ENCODE measurements around the gene NBDY. TPM values are rescaled to one million over a fixed set of nuclear protein-coding genes. Genes with fewer than 3 reads are reported as not detected.

NBDY gene
- total RNA-seq, 1 experiment from 2014 or later, result 44.7 TPM

GRCh38 chrX:56812515-56813105 lies 83.6 kb downstream of the NBDY start:
- H3K9me3 Mint-ChIP-seq, result no peaks in the 10 kb centered on the region
- no peak overlapping the region for H3K4me3 Mint-ChIP-seq
- TF ChIP-seq ZNF671 (CRISPR knock-in tag; IDR thresholded peaks at IDR 0.05), result no peak
- no peak for TF ChIP-seq MAX (CRISPR knock-in tag; IDR thresholded peaks at IDR 0.05)
- no peak for TF ChIP-seq NR3C1 (CRISPR knock-in tag; conservative IDR thresholded peaks at IDR 0.05; ENCODE audit: low read depth)
- TF ChIP-seq E2F5 (CRISPR knock-in tag; IDR thresholded peaks at IDR 0.05), result no peak
- no peak for TF ChIP-seq MYBL2 (CRISPR knock-in tag; IDR thresholded peaks at IDR 0.05)
- TF ChIP-seq SOX15 (CRISPR knock-in tag; IDR thresholded peaks at IDR 0.05), result no peak
- TF ChIP-seq ZNF512 (CRISPR knock-in tag; IDR thresholded peaks at IDR 0.05; ENCODE audit: borderline replicate concordance), result no peak
- no peak for TF ChIP-seq ZNF138 (CRISPR knock-in tag; conservative IDR thresholded peaks at IDR 0.05)
- no peak for TF ChIP-seq SP1 (CRISPR knock-in tag; conservative IDR thresholded peaks at IDR 0.05)
- no peak for TF ChIP-seq USF1 (CRISPR knock-in tag; IDR thresholded peaks at IDR 0.05)
- no peak for TF ChIP-seq RELA (CRISPR knock-in tag; IDR thresholded peaks at IDR 0.05; ENCODE audit: borderline replicate concordance)
- no peak for TF ChIP-seq ZNF121 (CRISPR knock-in tag; IDR thresholded peaks at IDR 0.05)
- TF ChIP-seq NFE2L1 (CRISPR knock-in tag; IDR thresholded peaks at IDR 0.05), result no peak
- no peak for TF ChIP-seq HMGA2 (CRISPR knock-in tag; IDR thresholded peaks at IDR 0.05)
- no peak for TF ChIP-seq AFF4 (CRISPR knock-in tag; IDR thresholded peaks at IDR 0.05; ENCODE audit: borderline replicate concordance)
- no peak for TF ChIP-seq USF2 (CRISPR knock-in tag; IDR thresholded peaks at IDR 0.05)
- H3K36me3 Mint-ChIP-seq, result peaks cover 3% of the 10 kb centered on the region; the same call in 1 of the 2 replicates
- H3K27me3 Mint-ChIP-seq (ENCODE audit: low read depth), result no peaks in the 10 kb centered on the region
- CTCF ChIA-PET, result no interaction called here
- no peak for ATAC-seq
- POLR2A ChIA-PET, result no interaction called here
- H3K27ac Mint-ChIP-seq, result no peak overlapping the region; the same call in 1 of the 2 replicates
- no peak for DNase-seq (ENCODE audit: low spot score)
- H3K4me1 Mint-ChIP-seq, result peaks cover 27% of the 10 kb centered on the region

- H3K9me3 Mint-ChIP-seq, result no peaks in the 10 kb centered on the region
Measured at GRCh38 chrX:56813318-56813837, 84.3 kb downstream of the NBDY start.

More at GRCh38 chrX:56813318-56813837, 84.3 kb downstream of the NBDY start:
- H3K36me3 Mint-ChIP-seq, result peaks cover 3% of the 10 kb centered on the region; the same call in 1 of the 2 replicates
- ChIA-PET POLR2A (no interaction called here), CTCF (no interaction called here)
- no peak for TF ChIP-seq SOX15 (CRISPR knock-in tag; IDR thresholded peaks at IDR 0.05)
- no peak for TF ChIP-seq ESRRA (CRISPR knock-in tag; IDR thresholded peaks at IDR 0.05; ENCODE audit: borderline replicate concordance)
- TF ChIP-seq ZMAT4 (CRISPR knock-in tag; IDR thresholded peaks at IDR 0.05), result no peak
- H3K27me3 Mint-ChIP-seq (ENCODE audit: low read depth), result no peaks in the 10 kb centered on the region
- H3K4me3 Mint-ChIP-seq, result no peak overlapping the region
- no peak for ATAC-seq
- H3K27ac Mint-ChIP-seq, result no peak overlapping the region
- DNase-seq (ENCODE audit: low spot score), result no peak
- H3K4me1 Mint-ChIP-seq, result peaks cover 27% of the 10 kb centered on the region
